HG03097 (cell line): ENCODE measurements around the gene PAIP2.
"Not testable (repeated sequence)": the region's sequence is repeated elsewhere in the genome, so short reads cannot be mapped to it uniquely, and the experiment has no call there.

ENCODE experiments used
- ATAC-seq: cut with Tn5 transposase; IDR thresholded peaks from one replicate; pipeline ENCODE4 v1.9.1; 2021; ENCODE audit not compliant: unreplicated experiment, low FRiP score

The PAIP2 gene

GRCh38 chr5:139377226-139377625 lies 35.6 kb downstream of the PAIP2 start:
- no peak for ATAC-seq

DNA sequence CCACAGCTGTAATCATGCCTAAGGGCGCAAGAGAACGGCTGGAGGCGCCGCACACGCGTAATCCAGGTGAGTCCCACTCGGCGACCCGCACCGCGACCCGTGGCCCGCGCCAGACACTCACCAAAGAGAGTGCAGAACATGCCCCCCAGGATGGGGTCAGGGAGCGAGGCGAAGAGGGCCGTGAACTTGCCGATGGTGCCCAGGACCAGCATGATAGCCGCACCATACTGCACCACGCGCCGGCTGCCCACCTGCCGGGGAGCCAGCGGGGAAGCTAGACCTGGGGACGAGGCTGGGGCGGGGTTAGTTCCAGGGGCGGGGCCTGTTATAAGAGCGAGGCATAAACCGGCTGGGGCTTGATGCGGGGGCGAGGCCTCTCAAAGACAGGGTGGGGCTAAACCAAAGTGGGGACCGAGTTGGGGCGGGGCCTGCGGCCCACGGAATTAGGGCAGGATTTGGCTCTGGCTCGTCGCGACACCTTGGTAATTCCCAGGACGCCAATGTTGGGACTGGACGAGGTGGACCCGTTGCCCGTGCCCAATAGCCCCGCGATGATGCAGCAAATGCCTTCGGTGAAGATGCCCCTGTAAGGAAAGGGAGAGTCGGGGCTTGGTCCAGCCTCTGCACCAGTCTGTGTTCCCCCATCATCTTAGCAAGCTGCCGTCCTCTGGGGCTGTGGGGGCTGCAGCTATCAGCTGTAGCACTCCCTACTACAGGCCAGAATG lies 36.6 kb downstream of the PAIP2 start:
- ATAC-seq: no peak

GRCh38 chr5:139378941-139379361 lies 37.3 kb downstream of the PAIP2 start:
- ATAC-seq: no peak

GRCh38 chr5:139379626-139380449 lies 38.2 kb downstream of the PAIP2 start:
- no peak for ATAC-seq

GRCh38 chr5:139381837-139382761 lies 40.4 kb downstream of the PAIP2 start:
- ATAC-seq: no peak

- ATAC-seq: no peak
These were observed 41.2 kb downstream of the PAIP2 start for GRCh38 chr5:139382807-139383206.

DNA sequence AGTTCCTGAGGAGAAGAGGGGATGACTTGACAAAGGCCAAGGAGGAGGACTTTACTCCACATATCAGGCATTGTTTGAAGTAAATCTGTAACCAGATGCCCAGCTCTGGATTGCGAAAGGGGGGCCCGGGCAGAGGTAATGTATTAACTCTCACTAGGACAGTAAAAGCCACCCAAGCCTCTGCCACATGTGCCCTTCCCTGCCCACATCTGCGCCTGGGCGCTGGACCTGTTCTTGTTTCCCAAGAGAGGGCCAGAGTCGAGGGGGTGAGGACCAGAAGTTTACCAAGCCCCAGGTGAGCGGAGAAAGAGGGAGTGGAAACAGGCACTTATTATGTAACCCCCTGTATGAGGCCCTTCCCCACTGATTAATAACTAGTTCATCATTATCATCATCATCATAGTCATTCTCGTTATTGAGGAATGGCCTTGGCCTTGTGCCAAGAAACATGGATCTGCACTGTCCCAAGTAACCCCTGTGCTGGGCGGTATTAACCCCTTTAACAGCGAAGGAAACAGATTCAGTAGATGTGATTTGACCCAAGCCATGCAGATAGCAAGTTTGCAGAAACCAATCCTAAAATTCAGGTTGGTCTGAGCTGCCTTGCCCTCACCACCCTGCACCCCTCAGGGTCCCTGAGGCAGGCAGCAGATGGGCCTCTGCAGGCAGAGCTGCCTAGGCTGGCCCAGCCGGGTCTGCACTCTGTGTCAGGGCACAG lies 41.8 kb downstream of the PAIP2 start, which contains the start of gene SLC23A1:
TSS of gene SLC23A1 (minus strand) at position 23 of the 718 bp plus-strand sequence. CDS start 44 bp downstream, outside the sequence.
- no peak for ATAC-seq

- ATAC-seq: no peak
These were observed 42.4 kb downstream of the PAIP2 start for GRCh38 chr5:139383993-139384590.

DNA sequence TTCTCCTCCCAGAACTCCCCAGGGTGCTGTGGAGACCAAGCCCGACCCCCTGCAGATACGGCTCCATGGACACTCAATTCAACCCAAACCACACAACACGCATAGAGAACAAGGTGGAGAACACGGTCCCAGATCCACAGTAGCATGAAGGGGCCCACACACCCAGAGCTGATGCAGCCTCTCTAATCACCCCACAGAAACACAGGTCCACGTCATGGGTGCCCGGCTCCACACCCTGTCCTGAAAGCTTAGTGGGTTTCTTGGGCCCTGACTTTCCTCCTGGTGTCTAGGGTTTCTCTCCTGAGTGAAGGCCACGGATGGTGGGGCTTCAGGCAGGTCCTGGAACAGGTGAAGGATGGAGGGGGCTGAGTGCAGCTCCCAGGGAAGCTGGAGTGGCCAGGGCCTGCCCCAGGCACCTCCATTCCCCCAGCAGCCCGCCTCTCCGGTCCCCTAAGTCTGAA lies 43.0 kb downstream of the PAIP2 start:
- ATAC-seq: no peak

DNA sequence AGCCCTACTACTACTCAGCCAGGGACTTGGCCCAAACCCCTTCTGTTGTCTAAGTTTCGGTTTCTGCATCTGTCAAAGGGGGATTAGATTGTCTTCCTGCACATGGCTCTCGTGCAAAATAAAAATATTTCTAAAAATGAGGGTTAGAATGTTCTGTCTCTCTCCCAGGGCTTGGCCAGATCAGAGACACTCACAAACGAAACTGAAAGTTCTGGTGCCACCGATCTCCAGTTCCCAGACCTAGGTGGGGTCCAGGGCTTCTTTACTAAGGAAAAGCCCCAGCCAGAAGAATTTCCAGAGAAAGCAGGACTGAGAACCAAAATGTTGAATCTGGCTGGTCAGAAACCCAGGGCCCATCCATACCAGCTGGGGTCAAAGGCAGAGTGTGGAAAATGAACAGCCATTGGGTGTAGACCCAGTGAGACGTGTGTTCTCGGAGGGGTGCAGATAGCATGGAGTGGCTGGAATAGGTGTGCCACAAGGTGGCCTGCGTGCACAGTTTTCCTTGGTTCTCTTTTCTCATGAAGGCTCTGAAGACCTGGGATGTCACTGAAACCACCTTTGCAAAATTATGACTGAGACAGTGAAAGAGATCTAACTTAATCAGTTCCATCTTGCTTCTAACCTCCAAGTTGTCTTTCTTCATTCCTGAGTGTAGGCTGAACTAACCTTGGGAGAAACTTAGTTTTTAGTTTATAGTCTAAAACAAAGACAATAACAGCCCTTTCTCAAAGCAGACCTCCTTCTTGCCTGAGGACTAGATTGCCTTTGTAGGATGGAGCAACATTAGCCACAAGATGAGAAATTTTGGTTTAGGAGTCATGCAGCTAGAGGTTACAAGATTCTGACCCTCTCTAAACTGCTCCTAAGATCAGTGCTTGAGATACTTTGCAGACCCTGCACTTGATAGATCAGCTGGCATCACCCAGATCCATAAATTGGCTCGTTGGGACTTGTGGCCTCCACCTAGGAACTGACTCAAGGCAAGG lies 43.7 kb downstream of the PAIP2 start:
- no peak for ATAC-seq

- ATAC-seq: no peak
These were observed 44.4 kb downstream of the PAIP2 start for GRCh38 chr5:139386050-139386438.

DNA sequence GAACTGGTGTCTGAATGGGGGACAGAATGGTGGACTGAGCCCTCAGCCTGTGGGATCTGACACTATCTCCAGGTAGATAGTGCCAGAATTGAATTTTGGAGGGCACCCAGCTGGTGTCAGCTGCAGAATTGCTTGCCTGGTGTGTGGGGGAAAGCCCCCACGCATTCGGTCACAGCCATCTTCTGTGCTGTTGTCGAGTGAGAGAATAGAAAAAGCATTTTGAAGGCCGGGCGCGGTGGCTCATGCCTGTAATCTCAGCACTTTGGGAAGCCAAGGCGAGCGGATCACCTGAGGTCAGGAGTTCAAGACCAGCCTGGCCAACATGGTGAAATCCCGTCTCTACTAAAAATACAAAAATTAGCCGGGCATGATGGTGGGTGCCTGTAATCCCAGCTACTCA lies 45.3 kb downstream of the PAIP2 start:
- not testable (repeated sequence) for ATAC-seq

DNA sequence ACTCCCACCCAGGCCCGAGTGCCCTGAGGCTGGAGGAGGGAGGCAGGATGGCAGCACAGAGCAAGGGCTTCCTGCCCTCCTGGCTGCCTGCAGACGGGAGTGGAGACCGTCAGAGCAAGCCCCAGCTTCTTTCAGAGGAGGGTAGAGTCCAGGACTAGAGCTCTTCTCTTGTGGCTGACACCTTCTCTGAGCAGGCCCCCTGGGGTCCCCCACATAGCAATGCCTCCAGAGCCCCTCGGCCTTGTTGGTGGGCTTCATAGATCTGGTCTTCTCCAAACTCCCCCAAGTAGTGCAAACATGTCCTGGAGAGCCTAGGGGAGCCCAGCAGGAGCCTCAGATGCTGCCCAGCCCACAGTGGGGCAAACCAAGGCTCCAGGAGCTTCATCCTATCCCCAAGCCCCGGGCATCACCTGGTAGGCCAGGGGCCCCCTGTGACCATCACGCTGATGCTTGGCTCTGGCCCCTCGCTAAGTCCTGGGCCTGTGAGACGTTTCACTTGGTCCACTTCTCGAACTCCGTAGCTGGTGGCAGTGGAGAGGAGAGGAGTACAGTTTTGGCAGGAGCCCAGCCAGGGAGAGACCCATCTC lies 46.0 kb downstream of the PAIP2 start:
- no peak for ATAC-seq

GRCh38 chr5:139388198-139388821 lies 46.7 kb downstream of the PAIP2 start:
- no peak for ATAC-seq

DNA sequence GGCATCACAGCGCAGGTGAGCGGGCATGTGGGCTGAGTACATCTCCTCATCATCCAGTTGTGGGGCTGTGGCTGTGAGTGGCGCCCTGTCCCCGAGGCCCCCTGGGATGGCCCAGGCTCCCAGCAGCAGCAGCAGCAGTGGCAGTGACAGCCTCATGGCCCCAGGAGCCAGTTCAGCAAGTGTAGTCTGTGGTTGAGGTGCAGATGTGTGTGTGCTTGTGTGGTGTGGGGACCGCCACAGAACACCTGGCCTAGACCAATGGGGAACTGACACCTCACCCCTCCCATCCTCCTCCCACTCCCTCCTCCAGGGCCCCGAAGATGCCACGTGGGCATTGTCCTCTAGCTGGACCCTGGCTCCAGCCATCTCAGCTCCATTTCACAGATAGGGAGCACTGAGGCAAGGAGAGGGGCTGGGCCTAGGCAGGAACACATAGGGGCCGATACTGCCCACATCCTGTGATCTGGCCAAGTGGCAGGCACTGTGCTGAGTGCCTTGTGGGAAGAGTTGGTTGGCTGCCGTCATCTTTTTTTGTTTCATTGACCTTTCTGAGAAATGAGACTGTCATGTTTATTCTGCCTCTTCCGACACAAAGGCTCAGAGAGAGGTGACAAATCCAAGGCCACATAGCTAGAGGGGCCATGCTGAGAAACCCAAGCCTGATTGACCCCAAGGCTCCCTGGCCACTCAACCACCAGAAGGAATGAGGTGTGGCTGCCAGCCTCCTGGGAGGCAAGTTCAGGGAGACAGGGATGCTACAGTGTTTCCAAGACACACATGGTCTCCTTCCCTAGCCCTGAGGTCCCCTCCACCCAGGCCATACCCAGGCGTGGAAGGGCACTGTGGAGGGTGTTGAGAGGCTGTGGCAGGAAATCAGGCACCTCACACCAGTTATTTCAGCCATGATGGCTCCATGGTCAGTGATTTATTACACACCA lies 48.3 kb downstream of the PAIP2 start, which contains the start of gene MZB1:
TSS of gene MZB1 (minus strand) at position 213 of the 938 bp plus-strand sequence. CDS start at position 156, 57 bp downstream.
- ATAC-seq: peak; percentile 24
